SK-N-SH (cell line): ENCODE results near the gene TNIP2. TPM values are rescaled to one million over a fixed set of nuclear protein-coding genes. Genes with fewer than 3 reads are reported as not detected.

Experiments
- CTCF ChIA-PET: fragments of 300-600, 350-600 bp; formaldehyde crosslinking; extraction: SDS; loops from one replicate; lab custom pipeline; 2021; lab: Yijun Ruan, JAX
- POLR2A ChIA-PET: fragments of 350-600 bp; sonication (Branson Sonifier 250); formaldehyde crosslinking; extraction: SDS; loops from one replicate; lab custom pipeline; 2020; ENCODE audit warnings: antibody characterized with exemption, inconsistent platforms; lab: Yijun Ruan, JAX
- DNase-seq: peaks from one replicate; pipeline ENCODE4 v3.0.0; 2012
- H2AFZ ChIP-seq: fragments of 200-600 bp; sonication (generic); 2 replicates; pipeline ENCODE4 v1.8.1; 2016; ENCODE audit warnings: antibody characterized with exemption, mild to moderate bottlenecking, low read depth
- H3F3A ChIP-seq: fragments of 200-600 bp; sonication (generic); replicated peaks from 2 replicates; pipeline ENCODE3; 2016; ENCODE audit warnings: antibody characterized with exemption, mild to moderate bottlenecking; ENCODE audit not compliant: insufficient read depth
- H3K27ac ChIP-seq, 2 experiments: fragments of 200-500 bp in 1 of 2; fragments of 200-600 bp in 1 of 2; sonication (Bioruptor generic) in 1 of 2; sonication (generic), shearing (Covaris generic) in 1 of 2; 2 replicates each; pipeline versions ENCODE4 v1.5.1 to v1.6.1; 2014 to 2016; ENCODE audit warnings: low read depth in 2 of 2, inconsistent platforms in 1 of 2, low read length in 1 of 2, mild to moderate bottlenecking in 1 of 2, mixed read lengths in 1 of 2
- H3K27me3 ChIP-seq: fragments of 200-600 bp; sonication (generic), shearing (Covaris generic); 2 replicates; pipeline ENCODE4 v1.6.1; 2016; ENCODE audit warnings: mixed run types; ENCODE audit not compliant: insufficient read depth
- H3K36me3 ChIP-seq, 2 experiments: fragments of 200-500 bp in 1 of 2; fragments of 200-600 bp in 1 of 2; sonication (Bioruptor generic) in 1 of 2; sonication (generic) in 1 of 2; replicated peaks in 1 of 2; 2 replicates each; pipeline versions ENCODE3 to v1.5.1; 2014 to 2016; ENCODE audit warnings: low read length in 1 of 2, mild to moderate bottlenecking in 1 of 2; ENCODE audit not compliant: insufficient read depth in 2 of 2, control insufficient read depth in 1 of 2
- H3K4me1 ChIP-seq, 2 experiments: fragments of 200-500 bp in 1 of 2; fragments of 200-600 bp in 1 of 2; sonication (Bioruptor generic) in 1 of 2; sonication (generic), shearing (Covaris generic) in 1 of 2; 2 replicates each; pipeline versions ENCODE4 v1.5.1 to v1.6.1; 2014 to 2016; ENCODE audit warnings: low read depth in 1 of 2, low read length in 1 of 2, mixed run types in 1 of 2; ENCODE audit not compliant: insufficient read depth in 2 of 2, control insufficient read depth in 1 of 2
- H3K4me2 ChIP-seq: fragments of 200-600 bp; sonication (generic), shearing (Covaris generic); 2 replicates; pipeline ENCODE4 v1.6.1; 2017; ENCODE audit warnings: mixed run types
- H3K4me3 ChIP-seq, 2 experiments: fragments of 200-500 bp in 1 of 2; fragments of 200-600 bp in 1 of 2; sonication (Bioruptor generic) in 1 of 2; sonication (generic), shearing (Covaris generic) in 1 of 2; 2 replicates each; pipeline versions ENCODE4 v1.5.1 to v1.8.1; 2014 to 2016; ENCODE audit warnings: low read depth in 2 of 2, inconsistent platforms in 1 of 2, low read length in 1 of 2, mild to moderate bottlenecking in 1 of 2, mixed read lengths in 1 of 2, moderate library complexity in 1 of 2
- H3K79me2 ChIP-seq: fragments of 200-600 bp; sonication (generic); 2 replicates; pipeline ENCODE4 v1.8.1; 2017; ENCODE audit warnings: mild to moderate bottlenecking; ENCODE audit not compliant: insufficient read depth
- H3K9ac ChIP-seq: fragments of 200-600 bp; sonication (generic); 2 replicates; pipeline ENCODE4 v1.6.1; 2017; ENCODE audit warnings: mixed run types
- H3K9me2 ChIP-seq: fragments of 200-600 bp; sonication (generic); 2 replicates; pipeline ENCODE4 v1.6.1; 2017; ENCODE audit warnings: mixed run types
- H3K9me3 ChIP-seq: fragments of 200-600 bp; sonication (generic); 2 replicates; pipeline ENCODE4 v1.6.1; 2017; ENCODE audit warnings: mixed run types, mild to moderate bottlenecking, moderate library complexity
- H4K20me1 ChIP-seq: fragments of 200-600 bp; sonication (generic); 2 replicates; pipeline ENCODE4 v1.6.1; 2017; ENCODE audit warnings: mild to moderate bottlenecking, mixed run types; ENCODE audit not compliant: insufficient read depth
- FOSL2 ChIP-seq: IDR thresholded peaks from 2 replicates; pipeline ENCODE4 v1.4.0; 2012; ENCODE audit warnings: low read depth, mild to moderate bottlenecking, moderate library complexity, borderline replicate concordance
- JUND ChIP-seq: IDR thresholded peaks from 2 replicates; pipeline ENCODE4 v1.4.0; 2012
- MEF2A ChIP-seq: IDR thresholded peaks from 2 replicates; pipeline ENCODE4 v1.4.0; 2012; ENCODE audit warnings: low read depth, borderline replicate concordance
- MXI1 ChIP-seq: IDR thresholded peaks from 2 replicates; pipeline ENCODE4 v1.6.1; 2012; ENCODE audit warnings: mild to moderate bottlenecking, low read depth, low read length, improper control_type of control experiment
- NFIC ChIP-seq: IDR thresholded peaks from 2 replicates; pipeline ENCODE4 v1.4.0; 2012; ENCODE audit warnings: borderline replicate concordance
- POLR2AphosphoS5 ChIP-seq: IDR thresholded peaks from 2 replicates; pipeline ENCODE4 v1.6.1; 2012; ENCODE audit warnings: low read depth, low read length
- SMC3 ChIP-seq: IDR thresholded peaks from 2 replicates; pipeline ENCODE4 v1.6.1; 2012; ENCODE audit warnings: low read depth, low read length, improper control_type of control experiment
- YY1 ChIP-seq: IDR thresholded peaks from 2 replicates; pipeline ENCODE4 v1.4.0; 2012; ENCODE audit warnings: low read depth, mild to moderate bottlenecking
- WGBS: methylation state at CpG from one replicate; pipeline ENCODE4 v1.1.6; 2017; ENCODE audit warnings: low lambda C conversion rate; 5-methylcytosine and 5-hydroxymethylcytosine counted together
- polyA plus RNA-seq, 3 experiments: library from polyadenylated mRNA; depleted of rRNA; stranded (reverse); fragments of >200 nt; gene quantifications; 2 replicates each; pipeline ENCODE4 v1.2.3, GENCODE V29; 2012
- TF ChIP-seq, protein P1 (sequence below): IDR thresholded peaks from 2 replicates; pipeline ENCODE4 v1.4.0; 2012; ENCODE audit warnings: low read depth, borderline replicate concordance
- TF ChIP-seq, protein P2 (sequence below): IDR thresholded peaks from 2 replicates; pipeline ENCODE4 v1.4.0; 2012; ENCODE audit warnings: low read depth, borderline replicate concordance

Gene TNIP2
- polyA plus RNA-seq, 1 of the 3 experiments (the other 2 are of a cell fraction) = 78.9 TPM

GRCh38 chr4:2714061-2714770 is 41.9 kb downstream of the TNIP2 start:
- no peaks in the 10 kb centered on the region for H3K9me2 ChIP-seq
- peaks cover 49% of the 10 kb centered on the region for H3K79me2 ChIP-seq
- no peak overlapping the region for H3K4me2 ChIP-seq
- ChIA-PET POLR2A (no interaction called here), CTCF (interaction anchor here (0.7 to 3.1 kb wide), 2 partner anchors 11 to 494 kb away, joined by 3 to 7 read pairs; no protein-coding TSS in a partner anchor)
- peak; percentile 62 for DNase-seq
- H3K36me3 ChIP-seq = peaks cover 11 to 55% of the 10 kb centered on the region in 2 experiments
- no peak overlapping the region for H2AFZ ChIP-seq
- no peak overlapping the region for H3K9ac ChIP-seq
- H4K20me1 ChIP-seq = 0 out of 2 replicates have a peak, but pooled peaks cover 8% of the 10 kb centered on the region
- TF ChIP-seq MXI1 (peak; percentile 56; the same call in 1 of the 2 replicates), POLR2AphosphoS5 (no peak), FOSL2 (no peak)
- TF ChIP-seq, protein P1, sequence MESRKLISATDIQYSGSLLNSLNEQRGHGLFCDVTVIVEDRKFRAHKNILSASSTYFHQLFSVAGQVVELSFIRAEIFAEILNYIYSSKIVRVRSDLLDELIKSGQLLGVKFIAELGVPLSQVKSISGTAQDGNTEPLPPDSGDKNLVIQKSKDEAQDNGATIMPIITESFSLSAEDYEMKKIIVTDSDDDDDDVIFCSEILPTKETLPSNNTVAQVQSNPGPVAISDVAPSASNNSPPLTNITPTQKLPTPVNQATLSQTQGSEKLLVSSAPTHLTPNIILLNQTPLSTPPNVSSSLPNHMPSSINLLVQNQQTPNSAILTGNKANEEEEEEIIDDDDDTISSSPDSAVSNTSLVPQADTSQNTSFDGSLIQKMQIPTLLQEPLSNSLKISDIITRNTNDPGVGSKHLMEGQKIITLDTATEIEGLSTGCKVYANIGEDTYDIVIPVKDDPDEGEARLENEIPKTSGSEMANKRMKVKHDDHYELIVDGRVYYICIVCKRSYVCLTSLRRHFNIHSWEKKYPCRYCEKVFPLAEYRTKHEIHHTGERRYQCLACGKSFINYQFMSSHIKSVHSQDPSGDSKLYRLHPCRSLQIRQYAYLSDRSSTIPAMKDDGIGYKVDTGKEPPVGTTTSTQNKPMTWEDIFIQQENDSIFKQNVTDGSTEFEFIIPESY = no peak
- H3K27me3 ChIP-seq = no peaks in the 10 kb centered on the region
- H3K9me3 ChIP-seq = peaks cover 6% of the 10 kb centered on the region
- H3K27ac ChIP-seq = peak overlapping the region in 1 of 2 experiments; percentile 29; a peak in 2 of 4 replicates
- H3K4me1 ChIP-seq = peaks cover 0 to 12% of the 10 kb centered on the region in 2 experiments; a peak in 1 of 4 replicates
- no peaks in the 10 kb centered on the region for H3F3A ChIP-seq
- 90% methylated on average over 10 of the region's 10 CpGs for WGBS
- H3K4me3 ChIP-seq = no peak overlapping the region

- H2AFZ ChIP-seq = no peak overlapping the region
- H4K20me1 ChIP-seq = 0 out of 2 replicates have a peak, but pooled peaks cover 8% of the 10 kb centered on the region
- TF ChIP-seq YY1 (no peak), SMC3 (no peak), MXI1 (no peak), NFIC (no peak), MEF2A (no peak), JUND (no peak)
- TF ChIP-seq, protein P1 = no peak
- TF ChIP-seq, protein P2, sequence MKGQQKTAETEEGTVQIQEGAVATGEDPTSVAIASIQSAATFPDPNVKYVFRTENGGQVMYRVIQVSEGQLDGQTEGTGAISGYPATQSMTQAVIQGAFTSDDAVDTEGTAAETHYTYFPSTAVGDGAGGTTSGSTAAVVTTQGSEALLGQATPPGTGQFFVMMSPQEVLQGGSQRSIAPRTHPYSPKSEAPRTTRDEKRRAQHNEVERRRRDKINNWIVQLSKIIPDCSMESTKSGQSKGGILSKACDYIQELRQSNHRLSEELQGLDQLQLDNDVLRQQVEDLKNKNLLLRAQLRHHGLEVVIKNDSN = no peak
- DNase-seq = no peak
- H3K4me2 ChIP-seq = no peak overlapping the region
- peak overlapping the region in 1 of 2 experiments; percentile 29; a peak in 2 of 4 replicates for H3K27ac ChIP-seq
- no peaks in the 10 kb centered on the region for H3K27me3 ChIP-seq
- peaks cover 49% of the 10 kb centered on the region for H3K79me2 ChIP-seq
- H3K9me3 ChIP-seq = peaks cover 6% of the 10 kb centered on the region
- ChIA-PET POLR2A (no interaction called here), CTCF (interaction anchor here (3.1 kb wide), 1 partner anchor 12 kb away, joined by 7 read pairs; no protein-coding TSS in a partner anchor)
- H3K9ac ChIP-seq = no peak overlapping the region
- no peaks in the 10 kb centered on the region for H3F3A ChIP-seq
- no peaks in the 10 kb centered on the region for H3K9me2 ChIP-seq
- H3K4me1 ChIP-seq = peaks cover 0 to 12% of the 10 kb centered on the region in 2 experiments; a peak in 1 of 4 replicates
- 97% methylated on average over 5 of the region's 5 CpGs for WGBS
- peaks cover 5 to 54% of the 10 kb centered on the region in 2 experiments for H3K36me3 ChIP-seq
- H3K4me3 ChIP-seq = no peak overlapping the region
These were observed 42.8 kb downstream of the TNIP2 start for GRCh38 chr4:2713337-2713736.
